Melanocyte of skin (primary cell): ENCODE results near the gene CREB3L1. TPM values are rescaled to one million over a fixed set of nuclear protein-coding genes. Genes with fewer than 3 reads are reported as not detected.

Experiments used
- total RNA-seq, 2 donors: library from RNA; depleted of rRNA; stranded (reverse); fragments of >200 nt; gene quantifications; 2 replicates each; pipeline ENCODE4 v1.2.3, GENCODE V29; 2012

CREB3L1 gene
- total RNA-seq: under 1 TPM; under 0.01 to 0.33 TPM

GRCh38 chr11:46277622-46278386 is at the start of gene CREB3L1:
CREB3L1 (plus strand) TSS chr11:46277662; CDS start chr11:46278112, 450 bp downstream.

GRCh38 chr11:46346886-46347636 is 69.6 kb downstream of the CREB3L1 start, which contains the start of gene DGKZ:
DGKZ (plus strand) TSS chr11:46347463; CDS start chr11:46347660, 197 bp downstream.

Other genes with a start within 250 kb of the CREB3L1 start
- 10 to 100 TPM in 1 of 2 donors, 1 to 10 TPM in 1; 10.0 to 11.4 TPM for gene PHF21A, start 156.2 kb upstream of the CREB3L1 start, total RNA-seq
- gene DGKZ, start 69.8 kb downstream of the CREB3L1 start, total RNA-seq: 10 to 100 TPM; 40.3 to 46.3 TPM
- gene MDK, start 104.0 kb downstream of the CREB3L1 start, total RNA-seq: 10 to 100 TPM in 1 of 2 donors, 1 to 10 TPM in 1; 5.0 to 15.8 TPM
- under 1 TPM; 0.33 to 0.34 TPM for gene CHRM4, start 114.1 kb downstream of the CREB3L1 start, total RNA-seq